Astrocyte of the spinal cord (primary cell): ENCODE data around the gene SPATA20.

Experiments
- DNase-seq: peaks from one replicate; pipeline ENCODE4 v3.0.0; 2011; ENCODE audit warnings: low read depth, low spot score
- H3K4me3 ChIP-seq: 2 replicates; pipeline ENCODE4 v1.5.1; 2011; ENCODE audit warnings: low read depth, mild to moderate bottlenecking, low read length, moderate library complexity
- CTCF ChIP-seq: IDR thresholded peaks from 2 replicates; pipeline ENCODE4 v1.5.1; 2012; ENCODE audit warnings: low read depth, mild to moderate bottlenecking, low read length, inconsistent platforms
- in situ Hi-C: cut with HindIII; loops from 2 replicates; pipeline ENCODE4 v1.10.0; 2017; ENCODE audit warnings: low sequenced_read_pairs

The SPATA20 gene

DNA sequence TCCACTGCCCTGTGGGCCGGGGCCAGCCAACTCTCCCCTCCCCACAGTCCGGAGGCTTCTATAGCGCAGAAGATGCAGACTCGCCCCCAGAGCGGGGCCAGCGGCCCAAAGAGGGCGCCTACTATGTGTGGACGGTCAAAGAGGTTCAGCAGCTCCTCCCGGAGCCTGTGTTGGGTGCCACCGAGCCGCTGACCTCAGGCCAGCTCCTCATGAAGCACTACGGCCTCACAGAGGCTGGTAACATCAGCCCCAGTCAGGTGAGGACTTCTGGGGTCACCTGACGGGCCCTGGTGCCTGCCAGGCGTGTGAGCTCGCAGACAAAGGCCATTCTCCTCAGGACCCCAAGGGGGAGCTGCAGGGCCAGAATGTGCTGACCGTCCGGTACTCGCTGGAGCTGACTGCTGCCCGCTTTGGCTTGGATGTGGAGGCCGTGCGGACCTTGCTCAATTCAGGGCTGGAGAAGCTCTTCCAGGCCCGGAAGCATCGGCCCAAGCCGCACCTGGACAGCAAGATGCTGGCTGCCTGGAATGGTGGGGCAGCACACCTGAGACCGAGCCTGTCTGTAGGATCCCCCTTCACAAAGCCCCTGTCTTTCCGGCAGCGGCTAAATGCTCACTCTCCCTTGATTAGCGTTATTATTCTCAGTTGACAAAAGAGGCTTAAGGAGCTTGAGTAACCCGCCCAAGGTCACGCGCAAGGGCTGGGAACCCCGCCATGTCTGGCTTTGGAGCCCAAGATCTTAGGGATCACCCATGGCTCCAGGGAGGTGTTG, 3.9 kb downstream of the SPATA20 start:
- peak; percentile 89 for TF ChIP-seq CTCF
- no peak overlapping the region for H3K4me3 ChIP-seq
- peak; percentile 81 for DNase-seq
- in situ Hi-C loops, result no loop called here

GRCh38 chr17:50551433-50551815, 4.5 kb downstream of the SPATA20 start:
- H3K4me3 ChIP-seq, result no peak overlapping the region
- no peak for TF ChIP-seq CTCF
- DNase-seq, result no peak
- in situ Hi-C loops, result no loop called here

DNA sequence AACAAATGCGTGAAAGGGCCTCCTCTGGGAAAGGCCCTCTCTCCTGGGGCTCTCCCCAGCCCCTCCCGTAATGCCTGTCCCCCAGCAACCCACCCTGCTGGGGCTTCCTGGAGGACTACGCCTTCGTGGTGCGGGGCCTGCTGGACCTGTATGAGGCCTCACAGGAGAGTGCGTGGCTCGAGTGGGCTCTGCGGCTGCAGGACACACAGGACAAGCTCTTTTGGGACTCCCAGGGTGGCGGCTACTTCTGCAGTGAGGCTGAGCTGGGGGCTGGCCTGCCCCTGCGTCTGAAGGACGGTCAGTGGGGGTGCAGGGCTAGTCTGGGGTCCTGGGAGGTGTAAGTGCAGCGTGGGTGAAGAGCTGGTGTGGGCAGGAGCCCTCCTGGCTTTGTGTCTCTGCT, 4.9 kb downstream of the SPATA20 start:
- in situ Hi-C loops, result no loop called here
- no peak overlapping the region for H3K4me3 ChIP-seq
- no peak for DNase-seq
- TF ChIP-seq CTCF, result no peak

GRCh38 chr17:50554201-50554600, 7.2 kb downstream of the SPATA20 start:
- H3K4me3 ChIP-seq, result no peak overlapping the region
- in situ Hi-C loops, result no loop called here

GRCh38 chr17:50556803-50557202, 9.8 kb downstream of the SPATA20 start:
- no peak for DNase-seq
- no peak overlapping the region for H3K4me3 ChIP-seq
- in situ Hi-C loops, result no loop called here
- no peak for TF ChIP-seq CTCF

More at GRCh38 chr17:50554201-50554600, 7.2 kb downstream of the SPATA20 start:
- TF ChIP-seq CTCF, result no peak
- no peak for DNase-seq

GRCh38 chr17:50557630-50558029, 10.7 kb downstream of the SPATA20 start:
- no peak for DNase-seq
- in situ Hi-C loops, result no loop called here
- no peak overlapping the region for H3K4me3 ChIP-seq
- no peak for TF ChIP-seq CTCF
